Activated naive CD4-positive, alpha-beta T cell treated with anti-CD3 and anti-CD28 coated beads, Interleukin-2, amount 50 U/mL, for 16 hours (primary cell): ENCODE results near the gene FXYD7.
"Not testable (repeated sequence)": the region's sequence is repeated elsewhere in the genome, so short reads cannot be mapped to it uniquely, and the experiment has no call there.

Experiments used
- DNase-seq: peaks from one replicate; pipeline ENCODE4 v3.0.0-alpha.2; 2020

The FXYD7 gene

GRCh38 chr19:35167251-35168119 is 24.4 kb downstream of the FXYD7 start:
- DNase-seq, result no peak

- no peak for DNase-seq
Measured at GRCh38 chr19:35168196-35168595, 25.1 kb downstream of the FXYD7 start.

DNA sequence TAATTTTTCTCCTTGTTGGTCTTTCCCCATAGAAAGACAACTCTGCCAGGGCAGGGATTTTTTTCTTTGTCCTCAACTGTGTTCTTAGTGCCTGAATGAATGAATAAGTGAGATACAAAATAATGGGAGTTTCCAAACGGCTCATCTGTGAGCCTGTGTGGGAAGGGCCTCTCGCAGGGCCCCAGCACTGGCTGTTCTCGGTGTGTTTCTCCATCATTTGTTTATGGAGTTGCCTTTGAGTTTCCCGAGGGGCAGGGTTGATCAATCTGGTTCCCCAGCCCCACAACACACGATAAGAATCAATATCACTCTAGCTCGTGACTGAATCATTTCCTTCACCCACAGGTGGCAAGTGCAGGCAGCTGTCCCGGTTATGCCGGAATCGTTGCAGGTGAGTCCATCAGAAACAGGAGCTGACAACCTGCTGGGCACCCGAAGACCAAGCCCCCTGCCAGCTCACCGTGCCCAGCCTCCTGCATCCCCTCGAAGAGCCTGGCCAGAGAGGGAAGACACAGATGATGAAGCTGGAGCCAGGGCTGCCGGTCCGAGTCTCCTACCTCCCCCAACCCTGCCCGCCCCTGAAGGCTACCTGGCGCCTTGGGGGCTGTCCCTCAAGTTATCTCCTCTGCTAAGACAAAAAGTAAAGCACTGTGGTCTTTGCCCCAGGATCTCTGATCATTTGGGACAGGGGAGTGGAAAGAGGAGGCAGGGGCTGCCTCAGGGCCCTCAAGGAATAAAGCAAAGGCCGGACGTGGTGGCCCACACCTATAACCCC is 26.4 kb downstream of the FXYD7 start:
- DNase-seq, result no peak

- no peak for DNase-seq
Measured at GRCh38 chr19:35170359-35171061, 27.5 kb downstream of the FXYD7 start.

DNA sequence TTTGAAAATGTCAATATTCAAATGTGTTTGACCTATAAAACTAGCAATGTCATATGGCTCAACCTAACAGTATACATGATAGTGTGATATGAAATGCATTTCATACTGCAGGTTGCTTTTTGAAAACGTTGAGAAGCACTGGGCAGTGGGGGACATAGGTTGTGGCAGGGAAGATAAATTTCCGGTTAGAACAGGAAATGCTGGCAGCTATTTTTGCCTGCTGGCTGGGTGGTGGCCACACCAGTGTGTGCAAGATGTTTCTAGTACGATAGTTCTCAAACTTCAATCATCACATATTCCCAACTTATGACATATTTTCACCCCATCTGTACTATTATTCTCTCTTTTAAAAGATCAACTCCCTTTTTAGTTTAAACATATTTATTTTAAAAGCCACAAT is 28.7 kb downstream of the FXYD7 start:
- no peak for DNase-seq

- DNase-seq, result no peak
Measured at GRCh38 chr19:35174226-35174625, 31.2 kb downstream of the FXYD7 start.

GRCh38 chr19:35176181-35176570 is 33.1 kb downstream of the FXYD7 start:
- DNase-seq, result no peak

GRCh38 chr19:35177377-35178274 is 34.6 kb downstream of the FXYD7 start:
- DNase-seq, result no peak

- no peak for DNase-seq
Measured at GRCh38 chr19:35178701-35179100, 35.6 kb downstream of the FXYD7 start.

GRCh38 chr19:35179830-35180229 is 36.8 kb downstream of the FXYD7 start:
- DNase-seq, result no peak

- no peak for DNase-seq
Measured at GRCh38 chr19:35181387-35181786, 38.3 kb downstream of the FXYD7 start.

DNA sequence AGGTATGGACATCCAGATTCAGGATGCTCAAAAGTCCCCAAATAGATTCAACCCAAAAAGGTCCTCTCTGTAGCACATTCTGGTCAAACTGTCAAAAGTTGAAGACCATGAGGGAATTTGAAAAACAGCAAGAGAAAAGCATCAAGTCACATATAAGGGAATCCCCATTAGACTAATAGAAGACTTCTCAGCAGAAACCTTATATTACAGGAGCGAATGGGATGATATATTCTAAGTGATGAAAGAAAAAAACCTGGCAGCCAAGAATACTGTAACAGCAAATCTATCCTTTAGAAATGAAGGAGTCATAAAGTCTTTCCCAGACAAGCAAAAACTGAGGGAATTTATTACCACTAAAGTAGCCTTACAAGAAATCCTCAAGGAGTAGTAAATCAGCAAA is 41.2 kb downstream of the FXYD7 start:
- DNase-seq, result no peak

GRCh38 chr19:35184884-35185283 is 41.8 kb downstream of the FXYD7 start:
- DNase-seq, result no peak

DNA sequence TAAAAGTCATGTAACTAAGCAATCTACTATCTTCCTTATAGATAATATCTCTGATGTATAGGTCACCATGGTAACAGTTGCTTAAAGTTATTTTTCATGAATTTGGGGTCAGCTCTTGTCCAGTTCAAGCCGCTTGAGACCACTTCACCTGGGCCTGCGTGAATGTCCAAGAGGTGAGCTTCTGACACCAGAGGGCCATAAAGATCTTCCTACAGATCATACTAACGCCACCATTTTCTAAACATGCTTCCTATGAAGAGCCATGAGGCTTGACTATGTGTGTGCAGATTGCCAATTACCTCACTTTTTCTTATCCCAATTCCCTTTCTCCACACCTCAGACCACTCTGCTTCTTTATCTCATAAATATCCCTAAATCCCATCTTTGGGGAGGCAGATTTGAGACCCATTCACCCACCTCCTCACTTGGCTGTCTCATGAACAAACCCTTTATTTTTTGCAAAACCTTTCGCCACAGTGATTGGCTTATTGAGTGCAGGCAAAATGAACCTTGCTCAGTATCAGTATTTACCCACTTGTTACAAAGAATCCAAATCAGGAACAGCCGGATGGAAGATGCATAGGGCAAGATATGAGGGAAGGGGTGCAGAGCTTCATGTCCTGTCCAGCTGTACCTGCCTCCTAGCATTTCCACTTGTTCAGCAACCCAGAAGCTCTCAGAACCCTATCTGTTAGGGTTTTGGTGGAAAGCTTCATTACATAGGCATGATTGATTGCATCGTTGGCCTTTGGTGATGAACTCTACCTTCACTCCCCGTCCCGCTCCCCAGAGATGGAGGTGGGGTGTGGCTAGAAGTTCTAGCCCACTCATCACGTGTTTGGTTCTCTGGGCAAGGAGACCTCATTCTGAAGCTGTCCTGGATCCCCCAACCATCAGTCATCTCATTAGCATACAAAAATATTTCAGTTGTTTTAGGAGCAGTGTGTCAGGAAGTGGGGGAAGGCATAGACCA is 51.2 kb downstream of the FXYD7 start:
- no peak for DNase-seq

DNA sequence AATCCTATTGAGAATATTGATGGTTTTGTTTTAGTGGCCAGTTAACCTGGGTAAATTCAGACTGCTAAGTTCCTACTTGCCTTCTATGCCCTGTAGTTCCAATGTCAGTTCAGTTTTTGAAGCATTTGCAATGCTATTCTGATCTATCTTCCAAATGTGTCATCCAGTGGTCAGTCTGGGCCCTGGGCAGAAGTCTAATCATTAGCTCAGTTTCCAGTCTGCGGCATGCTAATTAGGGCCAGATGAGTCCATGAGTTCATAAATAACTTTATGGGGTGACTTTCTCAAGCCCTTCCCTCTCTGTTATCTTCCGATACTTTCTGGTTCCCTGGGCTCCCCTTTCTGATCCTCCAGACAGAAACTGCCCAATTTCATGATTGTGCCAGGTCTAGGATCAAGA is 52.8 kb downstream of the FXYD7 start:
- DNase-seq, result no peak

- DNase-seq, result not testable (repeated sequence)
Measured at GRCh38 chr19:35196861-35197260, 53.8 kb downstream of the FXYD7 start.

- no peak for DNase-seq
Measured at GRCh38 chr19:35199481-35199880, 56.4 kb downstream of the FXYD7 start.

GRCh38 chr19:35202722-35203688 is 60.0 kb downstream of the FXYD7 start:
- DNase-seq, result no peak
